SK-N-SH (cell line): ENCODE measurements around the gene FBLN7.

Experiments used
- CHD2 ChIP-seq: fragments of 150-350 bp; IDR thresholded peaks from 2 replicates; pipeline ENCODE4 v1.6.1; 2018; ENCODE audit warnings: low read length; ENCODE audit not compliant: partially characterized antibody
- EP300 ChIP-seq, 2 experiments: IDR thresholded peaks; 2 replicates each; pipeline versions ENCODE4 v1.4.0 to v1.6.1; 2012; ENCODE audit warnings: borderline replicate concordance in 1 of 2, low read depth in 1 of 2, low read length in 1 of 2
- FOXJ3 ChIP-seq: sonication (generic); formaldehyde crosslinking; IDR thresholded peaks from 2 replicates; pipeline ENCODE4 v1.5.1; 2020; ENCODE audit warnings: mild to moderate bottlenecking, missing genetic modification reagents
- GABPA ChIP-seq: IDR thresholded peaks from 2 replicates; pipeline ENCODE4 v1.4.0; 2012; ENCODE audit warnings: low read depth, mild to moderate bottlenecking
- JUND ChIP-seq: IDR thresholded peaks from 2 replicates; pipeline ENCODE4 v1.4.0; 2012
- RAD21 ChIP-seq: IDR thresholded peaks from 2 replicates; pipeline ENCODE4 v1.6.1; 2012; ENCODE audit warnings: mild to moderate bottlenecking, low read length
- REST ChIP-seq: IDR thresholded peaks from 2 replicates; pipeline ENCODE4 v1.6.1; 2012; ENCODE audit warnings: mild to moderate bottlenecking, low read depth, low read length, moderate library complexity
- RXRA ChIP-seq: IDR thresholded peaks from 2 replicates; pipeline ENCODE4 v1.4.0; 2012; ENCODE audit warnings: low read depth, mild to moderate bottlenecking, borderline replicate concordance
- TAF1 ChIP-seq: IDR thresholded peaks from 2 replicates; pipeline ENCODE4 v1.6.1; 2012; ENCODE audit warnings: low read depth, mild to moderate bottlenecking, low read length, moderate library complexity, borderline replicate concordance
- TCF12 ChIP-seq: IDR thresholded peaks from 2 replicates; pipeline ENCODE4 v1.4.0; 2012
- TEAD4 ChIP-seq: IDR thresholded peaks from 2 replicates; pipeline ENCODE4 v1.4.0; 2012; ENCODE audit warnings: mild to moderate bottlenecking, borderline replicate concordance; ENCODE audit not compliant: insufficient read depth
- TF ChIP-seq, protein P1 (sequence below): fragments of 200-600 bp; sonication (generic); IDR thresholded peaks from 2 replicates; pipeline ENCODE4 v1.6.1; 2017; ENCODE audit warnings: antibody characterized with exemption, mild to moderate bottlenecking, moderate library complexity
- TF ChIP-seq, protein P2 (sequence below): fragments of 150-350 bp; IDR thresholded peaks from 2 replicates; pipeline ENCODE4 v1.6.1; 2016; ENCODE audit warnings: mild to moderate bottlenecking, low read depth, low read length
- TF ChIP-seq, protein P3 (sequence below): fragments of 150-350 bp; IDR thresholded peaks from 2 replicates; pipeline ENCODE4 v1.6.1; 2017; ENCODE audit warnings: antibody characterized with exemption, low read length, low read depth, borderline replicate concordance

DNA sequence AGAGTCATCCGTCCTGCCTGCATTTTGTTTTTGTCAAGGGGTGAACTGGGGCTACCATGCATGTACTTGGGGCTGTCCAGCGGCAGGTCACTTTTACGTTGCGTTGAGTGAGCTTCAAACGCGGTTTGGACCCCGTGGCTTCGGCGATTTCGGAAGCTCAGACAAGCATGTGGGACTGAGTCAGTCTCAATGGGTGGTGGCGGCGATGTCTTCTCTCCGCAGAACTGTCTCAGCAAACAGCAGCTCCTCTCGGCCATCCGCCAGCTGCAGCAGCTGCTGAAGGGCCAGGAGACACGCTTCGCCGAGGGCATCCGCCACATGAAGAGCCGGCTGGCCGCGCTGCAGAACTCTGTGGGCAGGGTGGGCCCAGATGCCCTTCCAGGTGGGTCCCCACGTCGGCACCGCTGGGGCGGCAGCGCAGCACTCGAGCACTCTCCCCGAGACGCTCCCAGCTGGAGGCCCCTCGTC is 21.3 kb downstream of the FBLN7 start:
- TF ChIP-seq, protein P1, sequence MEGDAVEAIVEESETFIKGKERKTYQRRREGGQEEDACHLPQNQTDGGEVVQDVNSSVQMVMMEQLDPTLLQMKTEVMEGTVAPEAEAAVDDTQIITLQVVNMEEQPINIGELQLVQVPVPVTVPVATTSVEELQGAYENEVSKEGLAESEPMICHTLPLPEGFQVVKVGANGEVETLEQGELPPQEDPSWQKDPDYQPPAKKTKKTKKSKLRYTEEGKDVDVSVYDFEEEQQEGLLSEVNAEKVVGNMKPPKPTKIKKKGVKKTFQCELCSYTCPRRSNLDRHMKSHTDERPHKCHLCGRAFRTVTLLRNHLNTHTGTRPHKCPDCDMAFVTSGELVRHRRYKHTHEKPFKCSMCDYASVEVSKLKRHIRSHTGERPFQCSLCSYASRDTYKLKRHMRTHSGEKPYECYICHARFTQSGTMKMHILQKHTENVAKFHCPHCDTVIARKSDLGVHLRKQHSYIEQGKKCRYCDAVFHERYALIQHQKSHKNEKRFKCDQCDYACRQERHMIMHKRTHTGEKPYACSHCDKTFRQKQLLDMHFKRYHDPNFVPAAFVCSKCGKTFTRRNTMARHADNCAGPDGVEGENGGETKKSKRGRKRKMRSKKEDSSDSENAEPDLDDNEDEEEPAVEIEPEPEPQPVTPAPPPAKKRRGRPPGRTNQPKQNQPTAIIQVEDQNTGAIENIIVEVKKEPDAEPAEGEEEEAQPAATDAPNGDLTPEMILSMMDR, result no peak
- TF ChIP-seq RXRA (no peak), JUND (no peak), FOXJ3 (CRISPR knock-in tag) (no peak), EP300 (IDR thresholded peaks at IDR 0.05; ENCODE audit: borderline replicate concordance in 1 of 2, low read depth in 1 of 2, low read length in 1 of 2) (no peak), RAD21 (no peak), GABPA (no peak), TCF12 (no peak), TAF1 (no peak), TEAD4 (no peak), REST (no peak), CHD2 (no peak)
- TF ChIP-seq, protein P2, sequence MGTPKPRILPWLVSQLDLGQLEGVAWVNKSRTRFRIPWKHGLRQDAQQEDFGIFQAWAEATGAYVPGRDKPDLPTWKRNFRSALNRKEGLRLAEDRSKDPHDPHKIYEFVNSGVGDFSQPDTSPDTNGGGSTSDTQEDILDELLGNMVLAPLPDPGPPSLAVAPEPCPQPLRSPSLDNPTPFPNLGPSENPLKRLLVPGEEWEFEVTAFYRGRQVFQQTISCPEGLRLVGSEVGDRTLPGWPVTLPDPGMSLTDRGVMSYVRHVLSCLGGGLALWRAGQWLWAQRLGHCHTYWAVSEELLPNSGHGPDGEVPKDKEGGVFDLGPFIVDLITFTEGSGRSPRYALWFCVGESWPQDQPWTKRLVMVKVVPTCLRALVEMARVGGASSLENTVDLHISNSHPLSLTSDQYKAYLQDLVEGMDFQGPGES, result no peak
- TF ChIP-seq, protein P3, sequence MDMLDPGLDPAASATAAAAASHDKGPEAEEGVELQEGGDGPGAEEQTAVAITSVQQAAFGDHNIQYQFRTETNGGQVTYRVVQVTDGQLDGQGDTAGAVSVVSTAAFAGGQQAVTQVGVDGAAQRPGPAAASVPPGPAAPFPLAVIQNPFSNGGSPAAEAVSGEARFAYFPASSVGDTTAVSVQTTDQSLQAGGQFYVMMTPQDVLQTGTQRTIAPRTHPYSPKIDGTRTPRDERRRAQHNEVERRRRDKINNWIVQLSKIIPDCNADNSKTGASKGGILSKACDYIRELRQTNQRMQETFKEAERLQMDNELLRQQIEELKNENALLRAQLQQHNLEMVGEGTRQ, result no peak
